CD4-positive, alpha-beta T cell treated with Interleukin-6 at 100 ng/mL for 8 hours (primary cell): ENCODE data around the gene GLT6D1.

Experiments used
- DNase-seq: peaks from one replicate; pipeline ENCODE4 v3.0.0-alpha.2; 2020; ENCODE audit warnings: mixed read lengths, low spot score

The GLT6D1 gene

DNA sequence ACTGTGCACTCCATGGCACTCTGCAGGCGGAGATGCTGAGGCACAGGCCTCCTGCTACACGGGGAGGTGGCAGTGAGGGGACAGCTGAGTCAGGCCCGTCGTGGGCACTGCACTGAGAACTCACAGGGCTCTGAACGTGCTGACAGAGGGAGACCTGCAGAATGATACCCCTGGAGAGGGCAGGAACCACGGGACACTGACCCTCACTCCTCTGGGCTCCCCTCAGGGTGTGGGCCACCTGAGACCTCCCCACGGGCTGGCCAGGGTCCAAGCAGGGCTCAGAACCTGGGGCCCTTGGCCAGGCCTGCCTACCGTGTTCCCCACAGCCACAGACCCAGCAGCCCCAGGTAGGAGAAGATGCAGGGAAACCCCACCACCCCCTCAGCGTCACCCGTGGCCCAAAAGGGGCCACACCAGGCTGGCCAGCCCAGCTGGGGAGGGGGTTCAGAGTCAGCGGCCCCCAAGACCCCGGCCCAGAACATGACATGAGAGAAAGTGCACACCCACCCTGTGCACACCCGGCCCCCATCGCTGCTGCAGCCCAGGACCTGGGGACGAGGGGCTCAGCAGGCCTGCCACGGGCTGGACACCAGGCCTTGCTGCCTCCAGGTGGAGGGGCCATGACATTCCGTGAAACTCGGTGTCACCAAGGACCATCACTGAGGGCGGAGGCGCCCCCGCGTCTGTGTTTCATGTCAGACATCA is 30.9 kb downstream of the GLT6D1 start:
- no peak for DNase-seq

DNA sequence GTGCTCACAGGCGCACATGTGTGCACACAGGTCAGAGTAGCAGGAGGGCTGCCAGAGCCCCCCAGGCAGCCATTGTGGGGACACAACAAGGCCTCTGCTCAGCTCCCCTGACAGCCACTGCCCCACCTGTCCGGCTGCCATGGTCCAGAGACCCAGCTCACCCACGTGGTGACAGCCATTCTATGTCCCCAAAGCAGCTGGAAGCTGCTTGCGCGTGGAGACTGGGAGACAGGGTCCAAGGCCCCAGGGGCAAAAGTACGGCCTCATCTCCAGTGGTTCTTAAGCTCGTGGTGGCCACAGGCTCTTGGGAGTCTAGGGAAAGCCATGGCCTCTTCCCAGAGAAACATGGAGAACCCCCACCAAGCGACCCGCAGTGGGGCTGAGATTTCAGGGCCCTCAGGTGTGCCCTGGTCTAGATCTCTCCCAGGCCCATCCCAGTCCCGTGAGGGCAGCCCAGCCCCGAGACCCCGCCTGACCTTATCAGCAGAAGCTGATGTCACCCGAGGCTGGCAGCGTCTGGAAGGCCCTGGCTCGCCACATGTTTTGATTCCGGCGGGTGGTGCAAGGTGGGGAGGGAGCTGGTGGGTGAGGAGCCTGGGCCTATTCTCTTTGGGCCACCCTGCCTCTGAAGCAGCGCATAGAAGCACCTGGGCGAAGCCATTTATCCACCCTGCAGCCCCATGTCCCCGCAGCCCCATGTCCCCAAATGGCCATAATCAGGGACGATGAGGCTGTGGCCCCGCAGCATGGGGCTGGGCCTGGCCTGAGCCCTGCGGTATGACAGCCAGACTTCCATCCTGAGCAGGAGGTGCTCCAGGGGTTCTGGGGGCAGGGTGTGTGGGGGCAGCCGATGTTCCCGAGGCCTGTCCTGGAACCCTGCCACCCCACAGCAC is 31.7 kb downstream of the GLT6D1 start:
- no peak for DNase-seq

DNA sequence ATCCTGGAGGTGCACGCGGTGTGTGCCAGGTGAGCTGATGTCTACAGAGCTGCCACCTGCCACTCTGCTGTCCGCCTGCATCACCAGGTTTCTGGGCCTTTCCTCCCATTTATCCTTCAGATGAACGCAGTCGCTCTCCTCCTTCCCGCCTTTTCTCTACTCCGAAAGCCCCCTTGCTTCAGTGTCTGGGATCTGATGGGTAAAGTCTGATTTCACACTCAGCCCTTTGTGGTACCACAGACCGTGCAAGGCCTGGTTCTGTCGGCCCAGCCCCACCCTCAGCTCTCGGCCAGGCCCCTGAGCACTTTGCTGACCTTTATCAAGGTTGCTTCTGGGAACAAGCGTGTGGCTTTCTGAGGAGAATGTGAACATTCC is 32.5 kb downstream of the GLT6D1 start:
- DNase-seq: no peak

DNA sequence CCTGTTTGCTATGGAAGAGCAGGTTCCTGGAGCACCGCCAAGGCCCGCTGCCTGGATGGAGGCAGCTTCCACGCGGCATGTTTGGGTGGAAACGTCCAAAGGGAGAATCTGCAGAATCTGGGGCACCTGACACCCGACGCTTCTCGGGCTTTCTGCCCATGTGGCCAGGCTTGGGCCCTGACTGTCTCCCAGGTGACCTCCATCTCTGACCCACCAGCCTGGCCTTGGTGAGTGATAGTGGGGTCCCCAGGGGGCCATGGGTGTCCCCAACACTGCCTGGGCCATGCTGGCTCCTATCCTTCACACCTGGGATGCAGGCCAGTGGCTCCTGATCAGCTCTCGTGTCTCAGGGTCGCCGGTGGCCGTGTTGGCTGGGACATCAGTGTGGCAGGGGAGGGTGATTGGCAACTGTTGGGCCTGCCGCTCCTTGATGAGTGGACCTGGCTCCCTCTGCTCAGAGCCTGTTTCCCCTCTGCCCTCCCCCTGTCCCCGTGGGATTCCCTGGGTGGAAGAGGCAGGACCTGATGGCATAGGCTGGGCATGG is 34.0 kb downstream of the GLT6D1 start:
- DNase-seq: no peak

DNA sequence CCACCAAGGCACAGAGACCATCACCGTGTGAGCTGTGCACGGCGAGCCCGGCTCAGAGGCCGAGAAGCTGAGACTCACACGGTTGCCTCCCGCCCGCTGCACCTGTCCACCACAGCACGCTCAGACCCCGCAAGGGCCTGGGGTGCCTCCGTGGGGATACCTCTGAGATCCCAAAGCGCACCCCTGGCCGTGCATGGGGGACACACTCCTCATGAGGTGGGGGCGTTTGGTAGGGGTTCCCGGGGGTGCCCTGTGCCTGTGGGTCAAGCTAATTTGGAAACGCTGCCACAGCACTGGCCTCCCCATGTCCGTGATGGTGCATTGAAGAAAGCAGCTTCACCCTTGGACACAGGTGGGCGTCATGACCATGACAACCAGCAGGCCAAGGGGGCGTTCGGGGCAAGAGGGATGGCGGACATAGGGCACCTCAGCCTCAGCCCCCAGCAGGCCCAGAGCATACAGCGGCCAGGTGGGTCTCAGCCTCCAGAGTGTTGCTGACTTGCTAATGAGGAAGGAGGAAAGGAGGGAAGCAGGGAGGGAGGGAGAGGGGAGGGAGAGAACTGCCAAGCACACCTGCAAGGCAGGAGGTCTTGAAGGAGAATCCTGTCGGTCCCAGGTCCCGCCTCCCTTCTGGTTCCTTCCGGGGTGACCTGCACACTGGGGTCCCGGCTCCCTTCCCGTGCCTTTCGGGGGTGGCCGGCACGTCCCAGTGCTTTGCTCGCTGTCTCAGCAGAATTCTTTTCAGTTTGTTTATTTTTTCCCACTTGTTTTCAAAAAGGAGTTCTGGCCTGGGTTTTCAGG is 34.7 kb downstream of the GLT6D1 start:
- DNase-seq: no peak

DNA sequence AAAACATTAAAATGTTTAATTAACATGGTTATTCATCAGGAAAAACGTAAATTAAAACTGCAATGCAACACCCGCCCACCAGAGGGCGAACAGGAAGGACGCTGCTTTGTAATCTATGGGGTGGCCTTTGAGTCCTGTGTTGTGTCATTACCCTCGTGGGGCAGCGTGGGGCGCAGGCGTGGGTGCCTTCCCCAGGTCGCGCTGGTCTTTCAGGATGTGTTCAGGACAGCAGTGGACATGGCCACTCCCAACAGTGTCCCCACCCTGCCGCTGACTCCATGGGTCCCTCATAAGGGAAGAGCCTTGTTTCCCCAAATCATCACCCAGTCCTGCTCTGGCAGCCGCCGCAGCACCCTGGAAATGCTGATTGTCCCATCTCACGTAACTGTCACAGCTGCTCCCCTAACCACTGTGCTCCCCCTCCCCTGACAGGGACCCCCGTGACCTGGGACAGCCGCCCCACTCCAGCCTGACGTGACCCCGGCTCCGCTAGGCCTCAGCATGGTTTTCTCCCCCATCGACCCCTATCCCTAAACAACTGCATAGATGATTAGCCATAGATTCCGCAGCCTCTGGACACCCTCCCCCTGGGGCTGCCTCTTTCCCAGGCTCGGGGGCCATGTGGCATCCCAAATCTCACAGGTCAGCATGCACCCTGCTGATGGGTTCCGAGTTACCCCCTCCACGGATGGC is 36.4 kb downstream of the GLT6D1 start:
- peak; percentile 27 for DNase-seq

DNA sequence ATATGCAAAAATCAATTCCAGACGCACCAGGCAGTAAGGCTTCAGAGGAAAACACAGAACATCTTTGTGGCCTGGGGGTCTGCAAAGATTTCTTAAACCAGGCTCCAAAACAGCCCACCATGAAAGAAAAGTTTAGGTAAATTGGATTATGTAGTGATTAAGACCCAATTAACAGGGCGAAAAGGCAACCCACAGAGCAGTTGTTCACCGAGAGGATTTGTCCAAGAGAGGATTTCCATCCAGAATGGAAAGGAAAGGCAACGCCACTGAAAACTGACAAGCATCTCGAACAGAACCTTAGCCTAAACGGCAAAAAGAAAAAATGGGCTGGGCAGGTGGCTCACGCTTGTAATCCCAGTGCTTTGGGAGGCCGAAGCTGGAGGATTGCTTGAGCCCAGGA is 37.4 kb downstream of the GLT6D1 start:
- DNase-seq: no peak

DNA sequence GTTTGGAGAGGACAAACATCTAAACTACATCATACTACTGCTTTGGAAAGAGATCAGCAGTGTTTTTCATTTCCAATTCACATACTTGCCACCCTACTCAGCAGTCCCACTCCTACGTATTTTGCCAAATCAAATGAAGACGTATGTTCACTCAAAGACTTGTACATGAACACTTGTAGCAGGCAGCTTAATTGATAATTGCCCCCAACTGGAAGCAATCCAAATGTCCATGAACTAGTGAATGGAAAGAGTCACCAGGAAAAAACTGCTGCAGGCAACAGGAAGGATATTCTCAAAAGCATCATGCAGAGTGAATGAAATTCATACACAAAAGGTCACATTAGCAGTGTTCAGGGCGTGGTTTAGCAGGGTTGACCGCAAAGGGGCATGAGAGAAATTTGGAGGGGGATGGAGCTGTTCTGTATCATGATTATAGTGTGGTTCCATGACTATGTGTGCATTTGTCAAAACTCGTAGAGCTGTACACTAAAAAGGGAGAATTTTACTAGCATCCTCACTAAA is 39.0 kb downstream of the GLT6D1 start:
- DNase-seq: no peak

DNA sequence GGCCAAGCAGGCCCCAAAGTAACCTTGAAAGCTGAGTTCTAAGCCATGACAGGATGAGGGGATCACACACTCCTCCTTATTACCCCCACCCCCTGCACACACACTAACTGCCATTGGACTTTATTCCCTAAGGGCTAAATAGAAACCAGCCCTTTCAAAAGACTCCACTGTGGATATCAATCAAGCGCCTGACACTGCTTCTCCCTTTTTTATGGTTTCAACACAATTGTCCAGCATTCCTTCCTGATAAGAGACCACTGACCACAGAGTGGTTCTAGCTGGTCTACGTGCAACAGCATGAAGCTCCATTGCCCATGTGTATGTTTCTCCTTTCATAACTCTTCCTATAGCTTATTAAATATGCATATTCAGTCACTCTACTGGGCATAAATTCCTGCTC is 43.1 kb downstream of the GLT6D1 start:
- DNase-seq: no peak

DNA sequence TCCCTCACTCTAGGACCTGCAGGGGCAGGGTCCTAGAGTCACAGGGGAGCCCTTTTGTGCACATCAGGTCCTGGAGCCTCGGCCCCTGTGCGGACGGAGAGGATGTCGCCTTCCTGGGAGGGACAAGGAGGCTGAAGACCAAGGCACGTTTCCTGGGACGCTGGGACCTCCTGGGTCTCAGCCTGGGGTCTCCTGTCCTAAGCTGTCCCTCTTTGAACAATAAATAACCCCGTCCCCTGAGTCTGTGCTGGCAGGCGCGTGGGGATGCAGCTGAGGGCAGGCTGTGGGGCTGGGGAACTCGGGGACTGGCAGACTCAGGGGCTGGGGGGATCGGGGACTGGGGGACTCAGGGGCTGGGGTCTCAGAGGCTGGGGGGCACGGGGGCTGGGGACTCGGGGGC is 46.7 kb downstream of the GLT6D1 start:
- no peak for DNase-seq

DNA sequence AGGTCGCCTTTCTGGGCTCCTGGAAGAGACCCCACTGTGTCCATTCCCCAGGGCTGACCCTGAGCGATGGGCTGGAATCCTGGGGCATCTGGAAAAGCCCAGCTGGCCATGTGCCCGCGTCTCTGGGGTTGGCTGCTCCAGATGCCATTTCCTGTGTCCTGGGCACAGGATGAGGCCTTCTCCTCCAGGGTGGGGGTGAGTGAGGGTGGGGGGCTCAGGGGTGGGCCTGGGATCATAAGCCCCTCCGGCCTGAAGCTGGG is 47.1 kb downstream of the GLT6D1 start:
- DNase-seq: no peak

DNA sequence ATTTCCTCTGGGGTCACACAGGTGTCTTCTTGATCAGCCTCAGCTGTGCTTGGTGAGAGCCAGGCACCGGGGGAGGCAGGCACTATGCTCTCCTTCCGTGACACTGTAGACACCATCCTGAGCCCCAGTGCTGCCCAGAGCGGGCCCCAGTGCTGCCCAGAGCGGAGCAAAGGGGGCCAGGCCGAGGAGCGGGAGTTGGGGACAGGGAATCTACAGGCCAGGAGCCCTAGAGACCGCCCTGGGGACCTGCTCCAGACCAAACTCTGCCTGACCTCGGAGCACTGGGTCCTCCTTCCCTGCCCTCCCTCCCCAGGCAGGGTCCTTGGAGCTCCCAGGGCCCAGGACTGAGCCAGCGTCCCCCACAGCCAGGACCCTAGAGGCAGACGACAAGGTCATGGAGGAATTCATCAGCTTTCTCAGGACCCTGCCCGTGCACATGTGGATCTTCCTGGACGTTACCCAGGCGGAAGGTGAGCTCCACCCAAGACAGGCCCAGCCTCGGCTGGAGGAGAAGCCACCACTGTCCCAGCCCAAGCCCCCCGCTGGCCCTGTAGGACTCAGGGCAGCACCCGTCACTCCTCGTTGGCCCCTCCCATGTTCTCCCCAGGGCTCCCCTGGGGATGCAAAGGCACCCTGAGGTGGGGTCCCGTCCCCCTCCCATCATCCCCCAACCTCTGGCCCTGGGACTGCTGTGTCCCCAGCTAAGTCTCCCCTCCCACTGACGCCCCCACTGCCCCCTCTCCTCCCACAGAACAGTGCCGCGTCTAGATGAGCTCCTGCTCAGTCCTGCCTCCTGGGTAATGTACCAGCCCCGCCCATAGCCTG is 47.6 kb downstream of the GLT6D1 start:
- no peak for DNase-seq

DNA sequence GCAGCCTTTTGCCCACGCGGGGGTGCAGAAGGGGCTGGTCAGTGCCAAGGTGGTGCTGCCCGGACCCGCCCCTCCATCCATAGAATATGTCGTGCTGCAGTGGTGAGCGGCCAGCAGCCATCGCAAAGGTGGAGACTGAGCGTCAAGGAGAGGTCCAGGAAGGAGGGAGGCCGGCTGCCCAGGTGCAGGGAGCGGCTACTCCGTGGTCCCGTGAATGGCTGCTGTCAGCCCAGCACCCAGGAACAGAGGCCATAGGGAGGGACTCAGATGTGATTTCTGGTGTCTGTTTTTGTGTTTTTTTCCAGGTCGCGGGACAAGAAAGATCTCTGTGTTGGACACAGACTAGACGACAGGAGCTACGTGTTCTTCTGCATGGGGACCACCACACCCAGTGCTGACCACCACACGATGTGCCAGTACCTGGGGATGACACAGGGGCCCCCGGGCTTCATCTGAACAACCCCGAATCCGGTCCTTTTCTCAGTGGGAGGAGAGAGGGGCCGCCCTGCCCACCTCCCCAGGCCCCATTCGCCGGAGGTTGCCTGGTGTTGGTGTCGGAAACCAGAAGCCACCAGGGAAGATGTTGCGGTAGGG is 48.8 kb downstream of the GLT6D1 start:
- no peak for DNase-seq

DNA sequence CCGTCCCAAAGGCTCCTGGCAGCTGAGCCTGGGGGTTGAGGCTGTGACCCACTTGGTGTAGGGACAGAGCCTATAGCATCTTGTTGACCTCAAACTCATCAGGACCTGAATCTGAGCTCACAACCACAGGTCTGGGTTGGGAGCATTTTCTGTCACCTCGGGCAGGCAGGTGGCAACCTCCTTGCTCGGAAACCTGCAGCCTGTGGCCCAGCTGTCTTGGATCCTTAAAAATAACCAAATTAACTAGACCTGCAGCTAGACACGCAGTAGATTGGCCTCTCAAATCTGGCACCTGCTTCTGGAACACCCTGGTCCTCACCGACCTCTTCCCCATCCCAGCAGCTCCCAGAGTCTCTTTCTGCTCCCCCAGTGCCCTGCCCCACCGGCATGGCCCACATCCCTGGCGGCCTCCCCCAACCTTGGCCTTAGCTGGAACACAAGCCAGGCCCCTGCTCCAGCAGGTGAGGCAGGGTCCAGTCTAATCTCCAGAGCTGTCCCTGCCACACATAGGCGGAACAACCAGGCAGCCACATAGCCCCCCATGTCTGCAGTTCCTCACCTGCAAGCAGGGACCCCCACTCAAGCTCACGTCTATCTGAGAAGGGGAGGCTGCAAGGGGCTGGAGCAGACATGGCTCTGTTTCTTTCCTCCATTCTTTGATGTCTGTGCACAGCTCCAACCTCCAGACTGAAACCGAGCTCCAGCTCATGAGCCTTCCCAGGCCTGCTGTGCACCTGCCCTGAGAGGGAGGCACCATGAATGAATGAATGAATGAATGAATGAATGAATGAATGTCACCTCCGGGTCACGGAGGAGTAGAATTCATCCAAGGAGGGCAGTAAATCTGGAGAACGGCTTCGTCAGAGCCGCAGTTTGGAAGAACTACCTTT is 49.5 kb downstream of the GLT6D1 start:
- DNase-seq: no peak

DNA sequence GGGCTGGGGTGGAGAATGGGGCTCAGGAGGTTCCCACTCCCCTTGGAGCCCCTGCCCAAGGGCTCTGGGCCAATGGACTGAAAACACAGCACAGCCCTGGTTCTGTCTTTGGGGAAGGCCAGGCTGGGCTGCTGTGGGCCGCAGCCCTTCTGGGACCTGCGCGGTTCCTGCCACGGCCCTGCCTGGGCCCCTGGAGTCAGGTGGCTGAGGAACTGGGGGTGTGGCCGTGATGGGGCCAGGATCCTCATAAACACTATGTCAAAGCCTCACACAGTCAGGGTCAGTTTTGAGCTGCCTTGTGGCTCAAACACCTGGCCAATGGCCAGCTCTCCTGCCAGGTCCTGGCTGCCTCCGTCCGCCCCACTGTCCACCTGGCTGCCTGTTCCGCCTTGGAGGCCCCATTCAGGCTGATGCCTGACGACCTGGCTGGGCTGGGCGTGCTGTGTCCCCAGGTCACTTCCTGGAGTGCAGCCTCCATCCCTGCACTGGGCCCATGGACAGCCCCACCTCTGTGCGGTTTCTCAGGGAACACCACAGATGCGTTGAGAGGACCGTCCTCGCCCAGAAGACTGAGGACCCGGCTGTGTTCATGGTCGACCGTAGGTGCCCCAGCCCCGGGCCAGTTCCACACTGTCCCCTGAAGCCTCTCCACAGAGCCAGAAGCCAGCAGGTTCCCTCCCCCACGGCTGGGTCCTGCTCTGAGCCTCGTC is 50.3 kb downstream of the GLT6D1 start:
- no peak for DNase-seq

DNA sequence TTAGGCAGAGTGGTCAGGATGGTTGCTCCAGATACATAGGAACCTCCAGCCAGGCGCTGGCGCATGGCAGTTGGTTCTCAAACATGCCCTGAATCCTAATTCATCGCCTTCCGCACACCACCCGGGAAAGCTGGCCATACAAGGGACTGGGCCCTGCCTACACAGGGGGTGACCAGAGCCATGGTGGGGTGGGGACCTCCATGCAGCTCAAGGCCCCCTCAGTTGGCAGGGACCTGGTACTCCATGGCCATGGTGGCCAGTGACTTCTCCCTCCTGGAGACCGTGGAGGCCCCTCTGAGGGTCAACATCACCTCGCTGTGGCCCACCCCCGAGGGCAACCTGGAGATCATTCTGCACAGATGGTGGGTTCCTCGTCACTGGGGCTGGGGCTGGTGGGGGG is 51.0 kb downstream of the GLT6D1 start:
- no peak for DNase-seq

DNA sequence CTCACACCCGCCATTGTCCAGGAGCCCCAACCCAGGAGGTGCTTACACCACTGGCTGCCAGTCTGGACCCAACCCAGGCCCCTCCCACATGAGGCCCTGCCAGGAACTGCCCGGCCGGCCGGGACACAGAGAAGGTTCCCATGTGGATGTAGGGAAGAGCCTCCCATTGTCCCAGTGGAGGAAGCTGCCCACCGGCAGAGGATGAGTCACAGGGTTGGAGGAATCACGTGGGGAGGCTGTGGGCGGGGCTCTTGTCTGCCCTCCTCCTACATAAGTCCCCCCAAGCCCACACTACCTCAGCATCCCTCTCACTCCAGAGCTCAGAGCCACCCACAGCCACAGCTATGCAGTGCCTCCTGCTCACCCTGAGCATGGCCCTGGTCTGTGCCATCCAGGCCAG is 51.7 kb downstream of the GLT6D1 start:
- no peak for DNase-seq

DNA sequence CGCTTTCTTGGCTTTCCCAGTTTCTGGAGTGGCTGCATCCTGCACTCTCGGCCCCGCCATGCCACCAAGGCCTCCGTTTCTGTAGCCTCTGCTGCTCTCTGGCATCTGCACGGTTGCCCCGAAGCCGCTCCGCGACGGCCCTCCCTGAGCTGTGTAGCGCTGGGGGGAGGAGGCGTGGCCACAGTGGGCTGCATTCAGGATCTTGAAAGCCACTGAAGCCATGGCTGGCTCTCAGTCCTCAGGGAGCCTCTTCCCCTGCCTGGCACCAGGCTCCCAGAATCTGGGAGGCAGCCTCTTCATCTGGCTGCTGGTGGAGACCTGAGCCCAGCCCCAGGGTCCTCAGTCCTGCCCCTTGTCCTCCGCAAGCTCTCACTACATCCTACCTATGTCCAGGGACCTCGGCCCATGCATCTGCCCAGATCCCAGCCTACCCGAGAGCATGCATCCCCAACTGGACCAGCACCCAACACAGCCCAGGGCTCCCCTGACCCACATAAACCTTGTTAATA is 52.7 kb downstream of the GLT6D1 start:
- DNase-seq: no peak

DNA sequence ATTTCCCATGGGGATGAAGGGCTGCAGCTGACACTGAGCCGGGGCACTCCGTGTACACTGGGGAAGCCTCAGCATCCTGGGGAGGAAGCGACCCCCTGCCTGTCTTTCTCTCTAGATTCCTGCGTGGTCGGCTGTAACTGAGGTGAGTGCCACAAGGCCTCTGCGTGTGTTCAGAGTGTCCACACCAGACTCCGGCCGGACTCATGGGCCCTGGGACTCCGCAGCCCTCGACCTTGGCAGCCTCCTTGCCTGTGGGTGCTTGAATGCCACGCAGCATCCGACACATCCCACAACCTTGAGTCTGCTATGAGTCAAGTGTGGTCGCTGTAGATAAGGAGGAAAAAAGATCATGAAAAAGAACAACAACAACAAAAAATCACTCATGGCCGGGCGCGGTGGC is 54.4 kb downstream of the GLT6D1 start:
- DNase-seq: no peak
